K562 (cell line): Measurements from ENCODE around the gene CMTM1. TPM values are rescaled to one million over a fixed set of nuclear protein-coding genes. Genes with fewer than 3 reads are reported as not detected.

ENCODE experiments used
- ATAC-seq: fragments of 200-7000 bp; cut with Tn5 transposase; 3 replicates; pipeline ENCODE4 v1.9.1; 2020; ENCODE audit warnings: moderate library complexity
- BruUV-seq: library from RNA; stranded (reverse); fragments of 400-500 nt; replicated peaks from 2 replicates; lab custom pipeline; 2021; lab: Mats Ljungman, UMichigan
- CTCF ChIA-PET: fragments of 300-600 bp; formaldehyde crosslinking; extraction: SDS; loops from one replicate; lab custom pipeline; 2021; ENCODE audit warnings: low intra/inter-chr PET ratio; lab: Yijun Ruan, JAX
- POLR2A ChIA-PET: fragments of 300-600, 350-650 bp; sonication (Branson Sonifier 250); formaldehyde crosslinking; extraction: SDS; loops from one replicate; lab custom pipeline; 2021; ENCODE audit warnings: antibody characterized with exemption, inconsistent platforms; lab: Yijun Ruan, JAX
- DNase-seq, 4 experiments: peaks; one replicate each; pipeline versions ENCODE4 v3.0.0 to v3.0.0-alpha.2; 2011 to 2018; ENCODE audit warnings: low spot score in 3 of 4, mixed read lengths in 3 of 4; ENCODE audit errors: extremely low read depth in 1 of 4
- FAIRE-seq: peaks from 2 replicates; lab custom pipeline; 2011; peaks lifted over from hg19 to GRCh38; lab: Jason Lieb, UNC
- H2AFZ ChIP-seq: 2 replicates; pipeline ENCODE4 v1.6.0; 2011; ENCODE audit warnings: low read depth, low read length, control low read depth, inconsistent platforms
- H3K27ac ChIP-seq: fragments of 200-600 bp; 3 replicates; pipeline ENCODE4 v1.8.0; 2011; ENCODE audit warnings: low read depth, mild to moderate bottlenecking, control low read depth, inconsistent platforms, low read length, moderate library complexity, mixed read lengths; ENCODE audit errors: extremely low read depth
- H3K27me3 ChIP-seq, 2 experiments: fragments of 300-600 bp in 1 of 2; 2 replicates in 1 of 2; 3 replicates in 1 of 2; pipeline versions ENCODE4 v1.6.0 to v1.8.0; 2011; ENCODE audit warnings: inconsistent platforms in 2 of 2, low read length in 2 of 2, mild to moderate bottlenecking in 1 of 2, mixed read lengths in 1 of 2, moderate library complexity in 1 of 2; ENCODE audit not compliant: control insufficient read depth in 2 of 2, insufficient read depth in 2 of 2
- H3K36me3 ChIP-seq: fragments of 300-600 bp; 3 replicates; pipeline ENCODE4 v1.8.0; 2011; ENCODE audit warnings: mild to moderate bottlenecking, low read length, inconsistent platforms; ENCODE audit not compliant: control insufficient read depth, insufficient read depth
- H3K4me1 ChIP-seq, 2 experiments: fragments of 200-600 bp in 1 of 2; replicated peaks in 1 of 2; 2 replicates in 1 of 2; 3 replicates in 1 of 2; pipeline versions ENCODE4 v1.5.1 to v1.8.0; 2011; ENCODE audit warnings: inconsistent platforms in 2 of 2, low read length in 2 of 2, mild to moderate bottlenecking in 1 of 2, mixed read lengths in 1 of 2, moderate library complexity in 1 of 2; ENCODE audit not compliant: control insufficient read depth in 2 of 2, insufficient read depth in 2 of 2
- H3K4me2 ChIP-seq: 2 replicates; pipeline ENCODE4 v1.6.1; 2011; ENCODE audit warnings: low read length, control low read depth, inconsistent platforms, mixed read lengths; ENCODE audit not compliant: insufficient read depth
- H3K4me3 ChIP-seq: fragments of 200-600 bp; sonication (generic), shearing (Covaris generic); 2 replicates; pipeline ENCODE4 v1.5.1; 2016; ENCODE audit warnings: control low read depth, inconsistent platforms
- H3K79me2 ChIP-seq: fragments of 200-600 bp; 3 replicates; pipeline ENCODE4 v1.8.0; 2011; ENCODE audit warnings: low read length, inconsistent platforms; ENCODE audit not compliant: control insufficient read depth, insufficient read depth
- H3K9ac ChIP-seq, 2 experiments: 2 replicates each; pipeline versions ENCODE4 v1.6.0 to v1.6.1; 2011; ENCODE audit warnings: low read depth in 2 of 2, low read length in 2 of 2, control low read depth in 1 of 2, inconsistent platforms in 1 of 2, mild to moderate bottlenecking in 1 of 2, mixed read lengths in 1 of 2; ENCODE audit not compliant: insufficient read depth in 1 of 2
- H3K9me1 ChIP-seq: one replicate; pipeline ENCODE4 v1.6.0; 2011; ENCODE audit warnings: inconsistent platforms, mild to moderate bottlenecking, low read length, moderate library complexity; ENCODE audit not compliant: control insufficient read depth, insufficient read depth
- H3K9me3 ChIP-seq: replicated peaks from 2 replicates; pipeline ENCODE4 v1.5.1; 2011; ENCODE audit warnings: low read depth, low read length, inconsistent platforms; ENCODE audit not compliant: control insufficient read depth, insufficient read depth
- H4K20me1 ChIP-seq: replicated peaks from 2 replicates; pipeline ENCODE4 v1.6.1; 2011; ENCODE audit warnings: low read length, inconsistent platforms, mixed read lengths; ENCODE audit not compliant: control insufficient read depth, insufficient read depth
- ATF4 ChIP-seq: fragments of 450-650 bp; formaldehyde crosslinking; IDR thresholded peaks from 2 replicates; pipeline ENCODE4 v1.4.0; 2022; ENCODE audit warnings: mild to moderate bottlenecking, moderate library complexity
- CBFA2T2 ChIP-seq: fragments of 450-650 bp; conservative IDR thresholded peaks from 2 replicates; pipeline ENCODE4 v1.6.1; 2017; ENCODE audit warnings: mild to moderate bottlenecking
- CBFA2T3 ChIP-seq: fragments of 450-650 bp; IDR thresholded peaks from 2 replicates; pipeline ENCODE4 v1.6.1; 2017
- CHD2 ChIP-seq: IDR thresholded peaks from 2 replicates; pipeline ENCODE4 v1.6.1; 2011; ENCODE audit warnings: low read depth, low read length
- DACH1 ChIP-seq: fragments of 450-650 bp; IDR thresholded peaks from 2 replicates; pipeline ENCODE4 v1.6.1; 2018; ENCODE audit not compliant: partially characterized antibody
- DMBX1 ChIP-seq: fragments of 250-450 bp; sonication (Bioruptor Pico); IDR thresholded peaks from 2 replicates; pipeline ENCODE4 v1.8.0; 2022; ENCODE audit warnings: inconsistent platforms, mild to moderate bottlenecking, moderate library complexity, borderline replicate concordance
- HNRNPUL1 ChIP-seq: fragments of 200-400 bp; formaldehyde crosslinking; IDR thresholded peaks from 2 replicates; pipeline ENCODE4 v1.6.1; 2017; ENCODE audit warnings: low read length
- LEF1 ChIP-seq: fragments of 450-650 bp; IDR thresholded peaks from 2 replicates; pipeline ENCODE4 v1.6.1; 2016; ENCODE audit warnings: mild to moderate bottlenecking
- MXI1 ChIP-seq: IDR thresholded peaks from 2 replicates; pipeline ENCODE4 v1.6.1; 2011; ENCODE audit warnings: low read depth, mild to moderate bottlenecking, improper control_type of control experiment, low read length
- NR2F6 ChIP-seq: fragments of 450-650 bp; formaldehyde crosslinking; IDR thresholded peaks from 2 replicates; pipeline ENCODE4 v1.4.0; 2020; ENCODE audit warnings: mild to moderate bottlenecking
- PATZ1 ChIP-seq: fragments of 250-450 bp; sonication (Bioruptor Pico); IDR thresholded peaks from 2 replicates; pipeline ENCODE4 v1.5.0; 2020; ENCODE audit warnings: mild to moderate bottlenecking, borderline replicate concordance
- PCBP2 ChIP-seq: fragments of 200-400 bp; formaldehyde crosslinking; IDR thresholded peaks from 2 replicates; pipeline ENCODE4 v1.6.1; 2018; ENCODE audit warnings: low read length, low read depth, mild to moderate bottlenecking, moderate library complexity; ENCODE audit not compliant: poor library complexity, severe bottlenecking
- POLR2H ChIP-seq: IDR thresholded peaks from 2 replicates; pipeline ENCODE4 v1.6.1; 2016; ENCODE audit warnings: missing genetic modification characterization, low read depth, mild to moderate bottlenecking, control low read depth, missing compliant biosample characterization, moderate library complexity
- RBM25 ChIP-seq: fragments of 200-400 bp; formaldehyde crosslinking; IDR thresholded peaks from 2 replicates; pipeline ENCODE4 v1.6.1; 2018; ENCODE audit warnings: low read length, low read depth, moderate library complexity; ENCODE audit not compliant: severe bottlenecking
- SMAD1 ChIP-seq: fragments of 150-350 bp; IDR thresholded peaks from 2 replicates; pipeline ENCODE4 v1.6.1; 2014; ENCODE audit warnings: low read length, low read depth; ENCODE audit not compliant: partially characterized antibody
- USF1 ChIP-seq: sonication (generic); formaldehyde crosslinking; IDR thresholded peaks from 2 replicates; pipeline ENCODE4 v1.9.0; 2022; ENCODE audit warnings: mild to moderate bottlenecking, missing genetic modification reagents
- ZC3H11A ChIP-seq: IDR thresholded peaks from 2 replicates; pipeline ENCODE4 v1.6.1; 2012; ENCODE audit warnings: low read depth, low read length, improper control_type of control experiment
- ZNF512 ChIP-seq: IDR thresholded peaks from 2 replicates; pipeline ENCODE4 v1.6.1; 2016; ENCODE audit warnings: missing genetic modification characterization, missing compliant biosample characterization
- WGBS: fragments of 100-300 bp; shearing (Covaris generic); methylation state at CpG from one replicate; pipeline ENCODE4 v1.1.6; 2016; ENCODE audit warnings: low coverage, mixed read lengths; ENCODE audit not compliant: insufficient coverage; ENCODE audit errors: missing lambda C conversion rate; 5-methylcytosine and 5-hydroxymethylcytosine counted together
- in situ Hi-C: fragments of 300-500 bp; cut with MboI; formaldehyde crosslinking; loops from 4 replicates; pipeline ENCODE4 v1.15.0; 2018; ENCODE audit warnings: inconsistent platforms, mixed read lengths
- intact Hi-C: fragments of 100-400 bp; cut with micrococcal nuclease; formaldehyde crosslinking; loops from 2 replicates; pipeline ENCODE4 v1.14.2; 2022
- polyA plus RNA-seq, 8 experiments: library from polyadenylated mRNA; depleted of rRNA in 4 of 8; stranded (reverse) in 5 of 8; unstranded in 3 of 8; fragments of >200 nt; fragmentation: Nextera tagmentation in 2 of 8; fragmentation: Illumina TruSeq in 1 of 8; extraction: Ambion mirVana in 2 of 8; extraction: Trizol in 1 of 8; gene quantifications; 2 replicates each; pipeline versions ENCODE4 v1.2.1 to v1.2.3, GENCODE V29; 2011 to 2014; ENCODE audit warnings: inconsistent platforms in 1 of 8, missing spikeins in 1 of 8
- total RNA-seq, 7 experiments: library from RNA; depleted of rRNA in 6 of 7; stranded (reverse); fragments of >200 nt in 6 of 7; fragmentation: Illumina TruSeq in 2 of 7; extraction: Trizol in 2 of 7; gene quantifications; 2 replicates each; pipeline versions ENCODE4 v1.2.1 to v1.2.3, GENCODE V29; 2011 to 2021; ENCODE audit warnings: low replicate concordance in 1 of 7

CMTM1 gene
- total and polyA plus RNA-seq, 9 of the 15 experiments (the other 6 are each of a cell fraction or from before 2014, with no cell fraction given) = 0.25 to 2.6 (median 1.1) TPM; not detected in 2

- TF ChIP-seq POLR2H (tag) (no peak), CBFA2T2 (peak; percentile 36), DMBX1 (CRISPR knock-in tag) (peak; percentile 48; the same call in 1 of the 2 replicates), USF1 (peak; percentile 51), CBFA2T3 (peak; percentile 49; the same call in 1 of the 2 replicates)
Measured at GRCh38 chr16:66622863-66623262, 56.6 kb downstream of the CMTM1 start (continued).

- no peak overlapping the region for H3K4me2 ChIP-seq
- no TSS peak for BruUV-seq
- H3K27me3 ChIP-seq = no peaks in the 10 kb centered on the region
- H2AFZ ChIP-seq = no peak overlapping the region
- in situ Hi-C loops = no loop called here
- no peak overlapping the region for H3K27ac ChIP-seq
- no peak for DNase-seq
- no peaks in the 10 kb centered on the region for H4K20me1 ChIP-seq
- peaks cover 19 to 38% of the 10 kb centered on the region in 2 experiments for H3K4me1 ChIP-seq
- ATAC-seq = no peak
- no peaks in the 10 kb centered on the region for H3K9me1 ChIP-seq
- ChIA-PET POLR2A (interaction anchor here (0.8 to 1.0 kb wide), 2 partner anchors 16 to 20 kb away, joined by 3 read pairs; no protein-coding TSS in a partner anchor), CTCF (no interaction called here)
- no peak overlapping the region for H3K4me3 ChIP-seq
- H3K9me3 ChIP-seq = no peaks in the 10 kb centered on the region
- H3K79me2 ChIP-seq = no peaks in the 10 kb centered on the region
- intact Hi-C loops = no loop called here
- no peak for FAIRE-seq
- no peak overlapping the region for H3K9ac ChIP-seq
- peaks cover 23% of the 10 kb centered on the region; the same call in 2 of the 3 replicates for H3K36me3 ChIP-seq
- 81% methylated on average over 3 of the region's 3 CpGs for WGBS
- TF ChIP-seq RBM25 (no peak), ZC3H11A (no peak), DACH1 (no peak), CHD2 (no peak), PCBP2 (no peak), ATF4 (no peak), MXI1 (no peak), ZNF512 (no peak), LEF1 (no peak), SMAD1 (no peak), HNRNPUL1 (no peak), PATZ1 (CRISPR knock-in tag) (no peak), NR2F6 (CRISPR knock-in tag) (no peak)
Measured at GRCh38 chr16:66623755-66624154, 57.5 kb downstream of the CMTM1 start.
